Neural progenitor cell (in vitro differentiated cells): ENCODE measurements around the gene DOP1B. TPM values are rescaled to one million over a fixed set of nuclear protein-coding genes. Genes with fewer than 3 reads are reported as not detected.

Experiments used
- DNase-seq: peaks from one replicate; pipeline ENCODE4 v3.0.0-alpha.2; 2016; ENCODE audit warnings: low spot score
- H2AFZ ChIP-seq: fragments of 200-600 bp; sonication (generic); replicated peaks from 2 replicates; pipeline ENCODE4 v1.6.1; 2016; ENCODE audit warnings: antibody characterized with exemption
- H3F3A ChIP-seq: fragments of 200-600 bp; sonication (generic); 2 replicates; pipeline ENCODE4 v1.6.1; 2016; ENCODE audit warnings: antibody characterized with exemption, low read depth
- H3K27ac ChIP-seq: fragments of 200-600 bp; sonication (generic); 2 replicates; pipeline ENCODE4 v1.5.1; 2016; ENCODE audit warnings: mild to moderate bottlenecking
- H3K27me3 ChIP-seq: fragments of 200-600 bp; sonication (generic); 2 replicates; pipeline ENCODE4 v1.6.1; 2016; ENCODE audit warnings: mild to moderate bottlenecking, moderate library complexity
- H3K36me3 ChIP-seq: fragments of 200-600 bp; sonication (generic); 2 replicates; pipeline ENCODE4 v1.5.1; 2016
- H3K4me1 ChIP-seq: fragments of 200-600 bp; sonication (generic); 2 replicates; pipeline ENCODE4 v1.6.1; 2016; ENCODE audit warnings: mixed run types
- H3K4me2 ChIP-seq: fragments of 200-600 bp; sonication (generic); 2 replicates; pipeline ENCODE4 v1.6.1; 2016
- H3K4me3 ChIP-seq: fragments of 200-600 bp; sonication (generic); 2 replicates; pipeline ENCODE4 v1.5.1; 2016
- H3K79me2 ChIP-seq: fragments of 200-600 bp; sonication (generic); 2 replicates; pipeline ENCODE4 v1.6.1; 2016; ENCODE audit warnings: low read depth
- H3K9ac ChIP-seq: fragments of 200-600 bp; sonication (generic); 2 replicates; pipeline ENCODE4 v1.6.1; 2016
- H3K9me3 ChIP-seq: fragments of 200-600 bp; sonication (generic); 2 replicates; pipeline ENCODE4 v1.5.1; 2016; ENCODE audit warnings: low read depth
- H4K20me1 ChIP-seq: fragments of 200-600 bp; sonication (generic); 2 replicates; pipeline ENCODE4 v1.6.1; 2016; ENCODE audit warnings: low read depth
- H3K27ac Mint-ChIP-seq: 3 replicates; pipeline ENCODE4 v1.8.0; 2021; ENCODE audit warnings: mixed read lengths
- H3K27me3 Mint-ChIP-seq: 2 replicates; pipeline ENCODE4 v1.8.0; 2022; ENCODE audit warnings: low read depth, mild to moderate bottlenecking, inconsistent platforms, moderate library complexity, mixed read lengths; ENCODE audit not compliant: insufficient read depth
- H3K36me3 Mint-ChIP-seq: 3 replicates; pipeline ENCODE4 v1.8.0; 2021; ENCODE audit warnings: mixed read lengths
- H3K4me1 Mint-ChIP-seq: 3 replicates; pipeline ENCODE4 v1.8.0; 2021; ENCODE audit warnings: mixed read lengths
- H3K4me3 Mint-ChIP-seq: 3 replicates; pipeline ENCODE4 v1.8.0; 2021; ENCODE audit warnings: mild to moderate bottlenecking, moderate library complexity, mixed read lengths
- H3K9me3 Mint-ChIP-seq: 3 replicates; pipeline ENCODE4 v1.8.0; 2020; ENCODE audit warnings: mixed read lengths
- CTCF ChIP-seq: fragments of 200-600 bp; sonication (generic); IDR thresholded peaks from 2 replicates; pipeline ENCODE4 v1.5.1; 2017; ENCODE audit warnings: antibody characterized with exemption, mild to moderate bottlenecking
- EZH2 ChIP-seq: fragments of 200-600 bp; sonication (generic); IDR thresholded peaks from 2 replicates; pipeline ENCODE4 v1.6.1; 2017; ENCODE audit warnings: antibody characterized with exemption, mild to moderate bottlenecking, moderate library complexity
- EZH2phosphoT487 ChIP-seq: fragments of 200-600 bp; sonication (generic); IDR thresholded peaks from 2 replicates; pipeline ENCODE4 v1.6.1; 2017; ENCODE audit warnings: antibody characterized with exemption
- total RNA-seq: library from RNA; depleted of rRNA; stranded (reverse); fragments of >200 nt; gene quantifications from 2 replicates; pipeline ENCODE4 v1.2.3, GENCODE V29; 2015; ENCODE audit warnings: low replicate concordance

DOP1B gene
- total RNA-seq, 1 donor from 2014 or later: 9.9 TPM

- peak; percentile 100 for DNase-seq
- Mint-ChIP-seq H3K4me3 (peak overlapping the region; percentile 83), H3K36me3 (no peaks in the 10 kb centered on the region), H3K27me3 (peaks cover 6% of the 10 kb centered on the region), H3K4me1 (peaks cover 5% of the 10 kb centered on the region), H3K9me3 (no peaks in the 10 kb centered on the region), H3K27ac (no peak overlapping the region)
- Histone ChIP-seq H3K4me2 (peak overlapping the region; percentile 96), H2AFZ (peak overlapping the region; percentile 93), H3K79me2 (no peaks in the 10 kb centered on the region), H3K36me3 (no peaks in the 10 kb centered on the region), H3F3A (peaks cover 9% of the 10 kb centered on the region), H3K4me1 (peaks cover 4% of the 10 kb centered on the region), H3K9me3 (no peaks in the 10 kb centered on the region), H3K27me3 (peaks cover 42% of the 10 kb centered on the region), H3K27ac (no peak overlapping the region), H3K9ac (no peak overlapping the region), H3K4me3 (peak overlapping the region; percentile 96), H4K20me1 (peaks cover 10% of the 10 kb centered on the region)
- no peak for TF ChIP-seq EZH2
- TF ChIP-seq CTCF: no peak
- no peak for TF ChIP-seq EZH2phosphoT487
These were observed 247 bp upstream of the DOP1B start for GRCh38 chr21:36156339-36156814.

GRCh38 chr21:36159356-36159921 lies 2.8 kb downstream of the DOP1B start:
- Mint-ChIP-seq H3K4me3 (peak overlapping the region; percentile 9), H3K9me3 (peaks cover 2% of the 10 kb centered on the region), H3K4me1 (peaks cover 23% of the 10 kb centered on the region), H3K27me3 (peaks cover 12% of the 10 kb centered on the region), H3K27ac (no peak overlapping the region), H3K36me3 (no peaks in the 10 kb centered on the region)
- no peak overlapping the region for H3K9ac ChIP-seq
- H3K4me1 ChIP-seq: peaks cover 10% of the 10 kb centered on the region
- H3K36me3 ChIP-seq: no peaks in the 10 kb centered on the region
- TF ChIP-seq EZH2 (no peak), EZH2phosphoT487 (no peak), CTCF (no peak)
- no peaks in the 10 kb centered on the region for H3K79me2 ChIP-seq
- no peak overlapping the region for H2AFZ ChIP-seq
- peaks cover 9% of the 10 kb centered on the region for H3F3A ChIP-seq
- no peak overlapping the region for H3K27ac ChIP-seq
- no peak overlapping the region for H3K4me3 ChIP-seq
- no peak for DNase-seq
- H3K27me3 ChIP-seq: peaks cover 28% of the 10 kb centered on the region
- H4K20me1 ChIP-seq: peaks cover 21% of the 10 kb centered on the region
- no peak overlapping the region for H3K4me2 ChIP-seq
- H3K9me3 ChIP-seq: no peaks in the 10 kb centered on the region

GRCh38 chr21:36160850-36161178 lies 4.2 kb downstream of the DOP1B start:
- H3K4me1 ChIP-seq: peaks cover 6% of the 10 kb centered on the region
- no peaks in the 10 kb centered on the region for H3K9me3 ChIP-seq
- DNase-seq: no peak
- no peaks in the 10 kb centered on the region for H3K36me3 ChIP-seq
- peaks cover 19% of the 10 kb centered on the region for H4K20me1 ChIP-seq
- H2AFZ ChIP-seq: no peak overlapping the region
- H3K9ac ChIP-seq: no peak overlapping the region
- H3K9me3 Mint-ChIP-seq: peaks cover 2% of the 10 kb centered on the region
- H3K27me3 Mint-ChIP-seq: peaks cover 12% of the 10 kb centered on the region
- peaks cover 26% of the 10 kb centered on the region for H3K4me1 Mint-ChIP-seq
- H3K27me3 ChIP-seq: peaks cover 14% of the 10 kb centered on the region
- no peak overlapping the region for H3K27ac ChIP-seq
- H3K4me2 ChIP-seq: no peak overlapping the region
- H3K4me3 ChIP-seq: no peak overlapping the region
- TF ChIP-seq CTCF: no peak
- no peak for TF ChIP-seq EZH2phosphoT487
- TF ChIP-seq EZH2: no peak
- H3K79me2 ChIP-seq: no peaks in the 10 kb centered on the region
- peaks cover 9% of the 10 kb centered on the region for H3F3A ChIP-seq
- H3K36me3 Mint-ChIP-seq: peaks cover 2% of the 10 kb centered on the region
- H3K4me3 Mint-ChIP-seq: no peak overlapping the region
- H3K27ac Mint-ChIP-seq: no peak overlapping the region
